ENCODE results near the gene MALAT1. TPM values are rescaled to one million over a fixed set of nuclear protein-coding genes. Genes with fewer than 3 reads are reported as not detected.
A peak's percentile ranks its signal among the peaks of the same experiment; 100 is the strongest.

Gene MALAT1
- total and polyA plus RNA-seq, 2 experiments from 2014 or later: 2,206 to 6,020 TPM

- Histone ChIP-seq H3K9me2 (ENCODE audit: insufficient read depth) (no peaks in the 10 kb centered on the region), H3K4me2 (peak overlapping the region; percentile 87), H3K4me3 (peak overlapping the region; percentile 73), H3K4me1 (ENCODE audit: insufficient read depth) (peaks cover 5% of the 10 kb centered on the region; the same call in 1 of the 2 replicates), H3K79me2 (replicated peaks; ENCODE audit: insufficient read depth) (no peaks in the 10 kb centered on the region), H2AFZ (no peak overlapping the region), H3K27ac (ENCODE audit: low read depth) (no peak overlapping the region), H3K27me3 (ENCODE audit: insufficient read depth) (peaks cover 27% of the 10 kb centered on the region), H3F3A (replicated peaks; ENCODE audit: low read depth) (peaks cover 31% of the 10 kb centered on the region; the same call in 1 of the 2 replicates), H3K36me3 (ENCODE audit: insufficient read depth) (no peaks in the 10 kb centered on the region; the same call in 1 of the 2 replicates), H4K20me1 (replicated peaks; ENCODE audit: insufficient read depth) (no peaks in the 10 kb centered on the region; the same call in 1 of the 2 replicates)
- Mint-ChIP-seq H3K27me3 (ENCODE audit: insufficient read depth, low read depth, poor library complexity) (peaks cover 17% of the 10 kb centered on the region), H3K27ac (no peak overlapping the region), H3K4me3 (peak overlapping the region; percentile 61), H3K4me1 (0 out of 3 replicates have a peak, but pooled peaks cover 2% of the 10 kb centered on the region), H3K36me3 (ENCODE audit: low read depth) (peaks cover 4% of the 10 kb centered on the region; the same call in 2 of the 3 replicates), H3K9me3 (no peaks in the 10 kb centered on the region)
- DNase-seq (ENCODE audit: low spot score) (peak; percentile 39), ATAC-seq (no peak)
- no peak for TF ChIP-seq ZNF331 (CRISPR knock-in tag; IDR thresholded peaks at IDR 0.05; ENCODE audit: low read depth)
Measured at GRCh38 chr11:65538232-65538914, 39.5 kb downstream of the MALAT1 start.

GRCh38 chr11:65538915-65539743 lies 40.3 kb downstream of the MALAT1 start:
- Mint-ChIP-seq H3K27ac (no peak overlapping the region), H3K4me1 (0 out of 3 replicates have a peak, but pooled peaks cover 2% of the 10 kb centered on the region), H3K36me3 (ENCODE audit: low read depth) (peaks cover 4% of the 10 kb centered on the region; the same call in 2 of the 3 replicates), H3K4me3 (peak overlapping the region; percentile 75), H3K27me3 (ENCODE audit: insufficient read depth, low read depth, poor library complexity) (peaks cover 21% of the 10 kb centered on the region), H3K9me3 (no peaks in the 10 kb centered on the region)
- H3K4me2 ChIP-seq: peak overlapping the region; percentile 87
- no peaks in the 10 kb centered on the region for H3K9me2 ChIP-seq (ENCODE audit: insufficient read depth)
- no peak for TF ChIP-seq EZH2phosphoT487 (IDR thresholded peaks at IDR 0.05; ENCODE audit: unreplicated experiment)
- no peak for TF ChIP-seq ZNF462 (CRISPR knock-in tag; IDR thresholded peaks at IDR 0.05)
- peak; percentile 40; the same call in 1 of the 2 replicates for TF ChIP-seq CREB1 (CRISPR knock-in tag; IDR thresholded peaks at IDR 0.05; ENCODE audit: low read depth)
- H3K27ac ChIP-seq (ENCODE audit: low read depth): no peak overlapping the region
- H3F3A ChIP-seq (replicated peaks; ENCODE audit: low read depth): peaks cover 29% of the 10 kb centered on the region; the same call in 1 of the 2 replicates
- H3K36me3 ChIP-seq (ENCODE audit: insufficient read depth): no peaks in the 10 kb centered on the region
- no peaks in the 10 kb centered on the region for H3K79me2 ChIP-seq (replicated peaks; ENCODE audit: insufficient read depth)
- H4K20me1 ChIP-seq (replicated peaks; ENCODE audit: insufficient read depth): no peaks in the 10 kb centered on the region; the same call in 1 of the 2 replicates
- H3K4me1 ChIP-seq (ENCODE audit: insufficient read depth): peaks cover 5% of the 10 kb centered on the region; the same call in 1 of the 2 replicates
- ATAC-seq (peak; percentile 30), DNase-seq (ENCODE audit: low spot score) (peak; percentile 78)
- peak overlapping the region; percentile 73 for H3K4me3 ChIP-seq
- 0 out of 2 replicates have a peak overlapping the region, but pooled peaks have one; percentile 56 for H2AFZ ChIP-seq
- H3K27me3 ChIP-seq (ENCODE audit: insufficient read depth): peaks cover 31% of the 10 kb centered on the region

Data from GM23338 (cell line).